Spleen (tissue), 7 donors: ENCODE results near the gene KCTD5.
"Not testable (repeated sequence)": the region's sequence is repeated elsewhere in the genome, so short reads cannot be mapped to it uniquely, and the experiment has no call there.

ENCODE experiments used
- CTCF ChIP-seq, 11 experiments: fragments of 200-600 bp in 7 of 11; fragments of 450-650 bp in 4 of 11; sonication (generic) in 4 of 11; IDR thresholded peaks in 8 of 11; conservative IDR thresholded peaks in 3 of 11; 1 replicate in 7 of 11; 2 replicates in 4 of 11; pipeline versions ENCODE4 v1.4.0 to v1.8.0; 2016 to 2021; ENCODE audit warnings: antibody characterized with exemption in 11 of 11, inconsistent platforms in 4 of 11, mild to moderate bottlenecking in 1 of 11
- POLR2A ChIP-seq, 3 donors: fragments of 450-650 bp; IDR thresholded peaks; one replicate each; pipeline ENCODE4 v1.5.1; 2017; ENCODE audit warnings: antibody characterized with exemption in 3 of 3, mild to moderate bottlenecking in 1 of 3
- donor health status: DM: no; HTN: no; CAD: no; lungs with moderate emphysema.
- donor health status: DM: no; HTN: no; CAD: no.
- donor health status: DM: no; HTN: no; CAD: no.

- not testable (repeated sequence) for TF ChIP-seq CTCF (IDR thresholded peaks at IDR 0.05 in 8 of 11, conservative IDR thresholded peaks at IDR 0.05 in 3 of 11); POLR2A (IDR thresholded peaks at IDR 0.05)
These were observed 15.7 kb upstream of the KCTD5 start for GRCh38 chr16:2666671-2667070.
